Measurements from ENCODE around the gene KRT222.

The KRT222 gene
- total RNA-seq: 0 reads per million in 4 donors

DNA sequence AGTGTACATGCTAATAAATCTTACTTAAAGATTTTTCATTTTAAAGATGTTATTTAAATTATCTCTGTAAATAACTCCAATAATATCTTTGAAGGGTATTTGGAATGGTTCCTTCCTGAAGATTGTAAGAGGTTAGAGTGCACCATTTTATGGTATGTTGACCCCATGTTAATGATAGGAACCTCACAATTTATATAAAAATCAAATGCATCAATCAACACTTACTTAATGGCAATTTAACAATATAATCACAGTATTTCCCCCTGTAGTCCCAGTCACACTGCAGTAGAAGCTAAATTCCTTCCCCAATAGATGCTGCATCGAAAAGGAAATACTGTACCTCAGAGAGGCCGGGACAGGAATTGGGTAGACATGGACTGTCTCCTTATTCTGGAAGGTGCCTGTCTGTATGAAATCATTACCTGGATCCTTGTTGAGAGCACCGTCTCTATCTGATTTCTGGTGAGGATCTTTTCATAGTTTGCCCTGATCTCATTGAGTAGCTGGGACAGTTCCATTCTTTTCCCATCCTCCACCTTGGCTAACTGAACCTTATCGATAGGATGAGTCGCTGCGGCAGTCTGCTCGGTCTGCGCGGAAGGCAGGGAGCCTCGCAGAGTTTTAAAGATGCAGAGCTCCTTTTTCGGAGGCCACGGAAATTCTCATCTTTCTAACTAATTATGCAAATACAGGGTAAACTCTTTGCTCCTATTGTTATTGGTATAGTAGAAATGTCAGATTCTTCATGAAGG is at the start of gene KRT222:
Gene KRT222, minus strand, starts transcription at position 596 of the 752 bp plus-strand sequence. Its CDS starts 78 bp downstream, at position 518.
- no peak for DNase-seq

DNA sequence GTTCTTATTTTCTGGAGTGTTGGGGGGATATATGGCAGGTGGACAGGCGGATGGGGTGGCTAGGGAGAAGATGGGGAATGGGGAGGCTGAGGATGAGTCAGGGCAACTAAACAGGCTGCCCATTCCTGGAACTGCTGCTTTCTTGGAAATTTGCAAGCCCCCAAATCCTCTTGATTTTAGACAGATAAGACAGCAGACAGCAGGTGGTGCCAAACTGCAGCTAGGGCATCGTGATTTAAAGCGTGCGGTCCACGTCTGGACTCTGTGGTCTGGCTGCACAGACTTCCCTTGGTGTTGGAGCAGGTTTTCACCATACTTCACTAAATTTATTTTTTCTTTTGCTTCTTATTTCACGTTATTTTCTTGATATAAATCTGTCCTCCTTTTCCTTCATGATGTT is 49.5 kb upstream of the KRT222 start:
- DNase-seq: no peak

DNA sequence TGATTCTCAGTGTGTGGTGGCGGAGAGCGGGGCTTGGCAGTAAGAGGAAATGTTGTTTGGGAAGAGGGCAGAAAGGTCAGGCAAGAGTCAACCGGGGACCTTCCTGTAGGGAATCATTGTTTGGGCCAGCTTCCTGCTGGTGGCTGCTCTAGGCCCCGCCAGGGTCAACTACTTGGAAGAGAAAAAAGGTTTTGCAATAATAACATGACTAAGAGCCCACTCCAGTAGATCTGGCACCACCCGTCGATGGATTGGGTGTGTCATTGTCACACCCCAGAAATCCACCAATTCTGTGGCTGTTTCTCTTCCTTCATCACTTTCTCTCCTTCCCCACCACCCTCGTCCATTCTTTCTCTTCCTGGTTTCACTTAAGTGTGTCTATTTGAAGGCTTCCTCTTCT is 42.8 kb upstream of the KRT222 start:
- DNase-seq: no peak

- no peak for DNase-seq
These were observed 40.6 kb upstream of the KRT222 start for GRCh38 chr17:40705584-40705983.

- no peak for DNase-seq
These were observed 38.7 kb upstream of the KRT222 start, which contains the start of gene KRT24 for GRCh38 chr17:40703652-40704051. TSS of gene KRT24 (minus strand) at chr17:40703752. CDS start at chr17:40703693, 59 bp downstream.

DNA sequence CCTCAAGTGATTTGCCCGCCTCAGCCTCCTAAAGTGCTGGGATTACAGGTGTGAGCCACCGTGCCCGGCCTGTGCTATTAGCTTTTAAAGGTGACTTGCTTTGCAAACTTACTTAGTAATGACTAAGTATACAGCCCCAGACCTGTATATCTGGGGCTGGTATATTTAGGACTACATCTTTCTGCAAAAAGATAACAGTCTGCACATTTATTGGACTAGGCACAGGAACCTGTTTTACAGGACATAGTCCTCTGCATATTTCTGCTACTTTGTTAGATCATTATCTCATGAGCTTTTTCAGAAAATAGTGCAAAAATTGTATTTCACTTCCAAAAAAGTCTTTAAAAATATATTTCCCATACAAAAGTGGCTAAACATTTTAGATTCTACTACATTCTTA is 37.3 kb upstream of the KRT222 start:
- DNase-seq: no peak

DNA sequence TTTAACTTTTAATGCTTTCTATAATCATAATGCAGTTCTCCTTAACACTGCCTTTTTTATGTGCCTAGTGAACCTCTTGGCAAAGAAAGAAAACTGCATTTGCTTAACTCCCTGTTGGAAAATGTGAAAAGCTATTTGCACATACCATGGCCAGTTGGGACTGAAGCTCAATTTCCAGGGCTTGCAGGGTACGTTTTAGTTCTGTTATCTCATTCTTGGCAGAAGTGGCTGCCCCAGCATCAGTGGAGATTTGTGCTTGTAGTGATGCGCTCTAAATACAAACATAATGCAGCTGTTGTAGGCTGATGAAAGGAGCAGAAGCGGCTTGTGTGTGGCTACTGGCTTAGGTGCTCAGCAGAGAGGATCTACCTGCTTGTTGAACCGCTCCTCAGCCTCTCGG is 34.9 kb upstream of the KRT222 start:
- DNase-seq: no peak

DNA sequence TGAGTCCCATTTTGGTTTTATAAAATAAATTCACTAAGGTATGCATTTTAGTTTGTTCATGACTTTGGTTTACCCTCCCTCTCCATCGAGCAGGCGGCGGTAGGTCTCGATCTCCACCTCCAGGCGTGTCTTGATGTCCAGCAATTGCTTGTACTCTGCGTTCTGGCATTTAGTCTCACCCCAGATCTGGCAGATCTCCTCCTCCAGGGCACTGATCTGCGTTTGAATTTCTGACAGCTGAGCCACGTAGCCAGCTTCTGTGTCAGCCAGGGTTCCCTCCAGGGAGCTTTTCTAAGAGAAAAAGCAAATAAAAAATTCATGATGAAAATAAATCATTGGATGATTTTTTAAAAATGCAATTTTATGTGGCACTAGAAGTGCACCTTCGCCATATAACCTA is 34.4 kb upstream of the KRT222 start:
- no peak for DNase-seq

GRCh38 chr17:40697297-40697696 is 32.3 kb upstream of the KRT222 start:
- no peak for DNase-seq

GRCh38 chr17:40696651-40697072 is 31.7 kb upstream of the KRT222 start:
- no peak for DNase-seq

GRCh38 chr17:40695874-40696472 is 31.0 kb upstream of the KRT222 start:
- DNase-seq: no peak

DNA sequence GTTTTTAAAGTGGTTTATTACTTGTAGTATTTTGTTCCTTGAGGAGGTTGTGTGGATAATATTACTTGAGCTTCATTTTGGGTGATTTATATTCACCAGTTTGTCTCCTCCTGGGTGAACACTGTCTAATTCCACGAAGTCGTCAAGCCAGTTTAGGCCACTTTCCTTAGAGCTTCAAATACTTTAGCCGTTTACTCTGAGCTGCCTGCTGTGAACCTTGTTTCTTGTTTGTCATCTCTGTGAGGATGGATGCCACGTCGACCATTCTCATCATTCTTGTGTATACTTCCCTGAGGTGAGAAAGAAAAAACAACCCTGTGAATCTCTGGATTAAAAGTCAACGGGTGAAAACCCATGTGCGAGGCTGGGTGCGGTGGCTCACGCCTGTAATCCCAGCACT is 29.6 kb upstream of the KRT222 start:
- no peak for DNase-seq

GRCh38 chr17:40687106-40687505 is 22.1 kb upstream of the KRT222 start:
- DNase-seq: no peak

- no peak for DNase-seq
These were observed 21.2 kb upstream of the KRT222 start for GRCh38 chr17:40686192-40686591.

GRCh38 chr17:40680998-40681397 is 16.0 kb upstream of the KRT222 start:
- no peak for DNase-seq

DNA sequence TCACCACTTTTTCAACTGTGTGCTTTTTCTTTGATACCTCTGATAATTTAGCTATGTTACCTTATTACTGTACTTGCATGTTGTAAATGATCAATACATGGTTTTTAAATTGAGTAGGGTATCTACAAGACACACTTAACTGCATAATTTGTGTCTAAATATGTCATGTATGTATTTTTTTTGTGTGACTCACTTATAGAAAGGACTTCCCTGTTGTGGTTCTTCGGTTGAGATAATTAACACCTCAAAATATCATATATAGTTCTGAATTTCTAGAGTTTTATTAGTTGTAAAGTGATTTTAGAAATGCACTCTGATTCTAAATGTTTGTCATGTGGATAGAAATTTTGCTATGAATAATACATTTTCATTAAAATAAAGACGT is 14.5 kb upstream of the KRT222 start:
- no peak for DNase-seq

- DNase-seq: no peak
These were observed 14.0 kb upstream of the KRT222 start for GRCh38 chr17:40678902-40679522.

GRCh38 chr17:40675905-40676304 is 10.9 kb upstream of the KRT222 start:
- no peak for DNase-seq

DNA sequence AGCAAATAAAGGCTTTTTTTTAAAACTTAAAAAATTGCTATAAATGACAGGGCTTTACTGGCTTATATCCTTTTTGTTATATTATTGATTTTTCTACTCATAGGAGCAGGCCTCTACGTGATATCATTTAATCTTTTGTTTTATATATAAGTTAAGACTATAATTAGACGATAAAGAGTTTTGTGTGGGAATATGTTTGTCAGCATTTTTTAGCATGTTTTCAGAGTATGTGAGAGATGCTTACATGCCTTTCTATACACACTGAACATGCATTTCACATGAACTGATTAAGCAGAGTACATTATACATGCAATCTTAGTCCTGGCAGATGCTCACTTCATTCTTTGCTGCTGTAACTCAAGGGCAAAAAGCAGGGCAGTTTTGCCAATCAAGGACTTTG is 7.7 kb upstream of the KRT222 start:
- no peak for DNase-seq

DNA sequence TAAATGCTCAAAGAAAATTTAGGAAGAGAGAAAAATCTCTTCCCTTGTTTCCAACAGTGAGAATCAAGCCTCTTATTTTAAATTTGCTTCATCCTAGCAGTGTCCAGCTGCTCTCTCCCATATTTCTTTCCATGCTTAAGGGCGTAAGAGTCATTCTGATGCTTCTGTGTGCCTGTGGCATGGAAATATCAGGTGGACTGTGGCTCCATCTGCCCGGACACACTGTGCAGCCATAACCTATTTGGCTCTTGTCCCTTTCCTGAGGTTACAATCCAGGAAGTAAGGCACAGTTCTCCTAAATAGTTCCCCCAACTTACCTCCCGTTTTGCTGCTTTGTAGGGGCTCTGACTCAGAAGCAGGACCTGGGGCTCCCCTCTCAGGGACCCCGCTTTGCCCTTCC is 6.3 kb upstream of the KRT222 start:
- no peak for DNase-seq

DNA sequence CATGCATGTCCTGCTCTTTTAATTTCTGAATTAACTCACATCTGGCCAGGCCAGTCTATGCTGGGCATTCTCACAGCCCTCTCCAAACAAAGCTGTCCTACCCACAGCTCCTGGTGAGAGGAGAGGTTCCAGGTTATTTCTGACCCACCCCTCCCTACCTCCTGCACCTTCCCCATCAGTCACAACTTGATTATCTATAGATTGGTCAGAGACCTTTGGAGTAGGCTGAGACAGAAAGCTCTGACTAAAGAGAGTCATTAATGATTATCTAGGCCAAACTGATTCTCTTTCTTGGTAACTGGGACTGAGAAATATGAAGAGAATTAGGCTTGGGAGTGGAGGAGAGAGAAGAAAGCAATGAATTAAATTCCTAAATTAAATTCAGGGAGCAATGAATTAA is 1.4 kb upstream of the KRT222 start:
- DNase-seq: no peak

DNA sequence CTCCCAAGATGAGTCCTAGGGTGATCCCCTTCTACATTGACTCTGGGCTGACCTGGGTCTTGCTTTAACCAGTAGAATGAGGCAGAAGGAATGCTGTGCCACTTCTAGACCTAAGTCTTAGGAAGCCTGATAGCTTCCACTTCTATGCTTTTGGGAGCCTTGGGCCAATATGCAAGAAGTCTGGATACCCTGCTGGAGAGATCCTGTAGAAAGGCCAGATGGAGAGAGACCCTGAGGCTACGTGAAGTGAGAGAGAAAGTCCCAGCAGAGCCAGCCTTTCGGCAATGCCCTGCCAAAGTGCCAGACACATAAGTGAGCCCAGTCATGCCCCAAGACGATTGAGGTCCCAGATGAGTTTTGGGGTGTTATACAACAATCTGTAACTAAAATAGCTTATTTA is 1.7 kb downstream of the KRT222 start:
- DNase-seq: no peak

DNA sequence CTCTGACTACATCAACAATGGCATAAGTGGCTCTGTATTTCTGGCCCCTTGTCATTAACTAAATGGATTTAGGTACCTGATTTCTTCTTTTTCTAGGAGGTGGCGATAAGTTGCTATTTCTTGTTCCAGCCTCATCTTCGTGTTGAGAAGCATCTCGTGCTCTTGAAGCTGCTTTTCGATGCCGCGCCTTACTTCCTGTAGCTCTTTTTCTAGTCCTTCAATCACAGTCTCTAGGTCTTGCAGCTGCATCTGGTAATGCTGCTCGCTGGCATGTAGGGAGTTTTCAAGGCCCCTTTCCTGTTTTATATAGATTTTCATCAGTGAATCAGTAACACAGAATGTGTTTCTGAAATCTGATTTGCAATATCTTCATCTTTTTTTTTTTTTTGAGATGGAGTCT is 5.1 kb downstream of the KRT222 start:
- DNase-seq: no peak

DNA sequence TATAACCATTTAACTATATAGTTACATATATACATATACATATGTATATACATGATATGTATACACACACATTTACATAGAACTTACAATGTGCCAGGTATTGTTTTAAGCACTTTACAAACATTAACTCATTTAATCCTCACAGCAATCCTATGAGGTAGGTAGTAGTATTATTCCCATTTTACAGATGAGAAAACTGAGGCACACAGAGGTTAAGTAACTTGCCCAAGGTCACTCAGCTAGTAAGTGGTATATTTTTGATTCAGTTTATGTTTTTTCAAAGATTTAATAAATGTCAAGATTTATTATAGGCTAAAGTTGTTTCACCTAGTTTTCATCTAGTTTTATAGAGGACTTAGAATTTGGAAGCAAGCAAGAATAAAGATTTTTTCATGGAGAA is 6.6 kb downstream of the KRT222 start:
- no peak for DNase-seq

Data from T-helper 1 cell (primary cell).